HepG2 (cell line): ENCODE data around the gene DNAJB2. TPM values are rescaled to one million over a fixed set of nuclear protein-coding genes. Genes with fewer than 3 reads are reported as not detected.

Experiments
- AKAP8 ChIP-seq: sonication (generic); formaldehyde crosslinking; IDR thresholded peaks from 2 replicates; pipeline ENCODE4 v1.5.1; 2020; ENCODE audit warnings: mild to moderate bottlenecking, missing genetic modification reagents
- ATF1 ChIP-seq: IDR thresholded peaks from 2 replicates; pipeline ENCODE4 v1.6.1; 2016; ENCODE audit warnings: mild to moderate bottlenecking, control low read depth
- FOXK2 ChIP-seq: fragments of 450-650 bp; IDR thresholded peaks from 2 replicates; pipeline ENCODE4 v1.6.1; 2016
- KDM6A ChIP-seq: IDR thresholded peaks from 2 replicates; pipeline ENCODE4 v1.6.1; 2016; ENCODE audit warnings: low read depth
- KMT2A ChIP-seq: sonication (generic); formaldehyde crosslinking; IDR thresholded peaks from 2 replicates; pipeline ENCODE4 v1.4.0; 2020; ENCODE audit warnings: missing genetic modification reagents
- MIXL1 ChIP-seq: IDR thresholded peaks from 2 replicates; pipeline ENCODE4 v1.6.1; 2016
- NFKB2 ChIP-seq: sonication (generic); formaldehyde crosslinking; IDR thresholded peaks from 2 replicates; pipeline ENCODE4 v1.4.0; 2020; ENCODE audit warnings: missing genetic modification reagents, borderline replicate concordance
- RFXANK ChIP-seq: IDR thresholded peaks from 2 replicates; pipeline ENCODE4 v1.6.1; 2016
- ZMYM3 ChIP-seq: sonication (generic); formaldehyde crosslinking; IDR thresholded peaks from 2 replicates; pipeline ENCODE4 v1.5.1; 2020; ENCODE audit warnings: mild to moderate bottlenecking, missing genetic modification reagents
- ZNF468 ChIP-seq: sonication (generic); formaldehyde crosslinking; IDR thresholded peaks from 2 replicates; pipeline ENCODE4 v1.8.0; 2022; ENCODE audit warnings: mild to moderate bottlenecking, moderate library complexity, missing genetic modification reagents
- polyA plus RNA-seq, 8 experiments: library from polyadenylated mRNA; depleted of rRNA in 3 of 8; stranded (reverse) in 7 of 8; unstranded in 1 of 8; fragments of >200 nt; fragmentation: Illumina TruSeq in 4 of 8; extraction: Trizol in 4 of 8; gene quantifications; 2 replicates each; pipeline versions ENCODE4 v1.2.1 to v1.2.3, GENCODE V29; 2011 to 2016; ENCODE audit warnings: low read depth in 4 of 8, missing spikeins in 1 of 8, mixed read lengths in 1 of 8; ENCODE audit not compliant: insufficient read depth in 1 of 8
- total RNA-seq, 5 experiments: library from RNA; depleted of rRNA; stranded (reverse); fragments of >200 nt; fragmentation: Illumina TruSeq; extraction: Trizol; gene quantifications; 2 replicates each; pipeline ENCODE4 v1.2.3, GENCODE V29; 2016; ENCODE audit warnings: low read depth in 1 of 5
- TF ChIP-seq, protein P1 (sequence below): sonication (generic); formaldehyde crosslinking; IDR thresholded peaks from 2 replicates; pipeline ENCODE4 v1.9.0; 2021; ENCODE audit warnings: mild to moderate bottlenecking, missing genetic modification reagents
- TF ChIP-seq, protein P2 (sequence below): sonication (generic); formaldehyde crosslinking; IDR thresholded peaks from 2 replicates; pipeline ENCODE4 v1.4.0; 2020; ENCODE audit warnings: missing genetic modification reagents
- TF ChIP-seq, protein P3 (sequence below): sonication (generic); formaldehyde crosslinking; IDR thresholded peaks from 2 replicates; pipeline ENCODE4 v1.4.0; 2020; ENCODE audit warnings: missing genetic modification reagents, mild to moderate bottlenecking, borderline replicate concordance

The DNAJB2 gene
- total and polyA plus RNA-seq, 2 of the 13 experiments (the other 11 are each of a cell fraction or from before 2014, with no cell fraction given) = 21.3 to 31.1 TPM

DNA sequence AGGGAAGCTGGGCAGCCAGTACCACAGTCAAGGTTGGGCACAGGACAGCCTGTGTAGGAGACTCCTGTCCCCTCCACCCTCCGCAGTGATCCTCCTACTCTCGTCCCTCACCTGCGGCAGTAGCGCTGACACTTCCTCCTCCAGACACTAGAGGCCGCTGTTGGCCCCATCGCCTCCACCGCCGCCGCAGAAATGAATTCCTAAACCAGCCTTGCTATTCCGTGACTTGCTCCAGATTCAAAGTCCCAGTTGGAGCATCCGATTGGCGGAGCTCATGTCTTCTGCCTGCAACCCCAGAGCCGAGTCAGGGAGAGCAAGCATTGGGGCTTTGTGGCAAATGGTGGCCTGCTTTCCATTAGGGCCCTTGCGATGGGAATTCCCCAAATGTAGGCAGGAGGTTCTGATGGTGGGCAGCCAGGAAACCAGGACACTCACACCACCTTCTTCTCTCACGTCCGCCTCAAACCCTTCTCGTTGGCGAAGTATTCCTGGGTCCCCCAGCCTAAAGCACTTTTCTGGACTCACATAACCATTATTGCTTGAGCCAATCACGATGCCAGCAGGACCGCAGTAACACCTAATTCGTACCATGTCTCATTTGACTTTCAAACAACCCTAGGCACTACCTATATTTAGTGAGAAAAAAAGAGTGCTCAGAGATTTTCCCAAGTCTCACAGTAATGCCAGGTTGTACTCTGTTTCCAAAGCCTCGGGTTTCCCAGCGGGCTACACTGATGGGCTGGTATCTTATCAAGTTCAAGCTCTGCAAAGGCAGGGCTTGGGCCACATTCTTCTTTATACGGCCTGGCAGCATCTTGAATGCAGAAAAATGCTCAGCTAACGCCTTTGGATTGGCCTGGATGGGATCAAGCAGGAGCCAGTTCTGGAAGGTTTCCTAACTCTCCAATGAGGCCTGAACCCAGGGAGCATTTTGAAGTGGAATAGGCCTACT is 1.2 kb upstream of the DNAJB2 start (continued):
- TF ChIP-seq NFKB2 (CRISPR knock-in tag) (peak; percentile 74; the same call in 1 of the 2 replicates), KMT2A (CRISPR knock-in tag) (peak; percentile 57; the same call in 1 of the 2 replicates), KDM6A (CRISPR knock-in tag) (no peak), ZMYM3 (CRISPR knock-in tag) (no peak), RFXANK (no peak), ZNF468 (no peak), FOXK2 (no peak), AKAP8 (CRISPR knock-in tag) (no peak), ATF1 (CRISPR knock-in tag) (no peak), MIXL1 (0 out of 2 replicates have a peak, but pooled peaks have one; percentile 27)
- TF ChIP-seq, protein P1, sequence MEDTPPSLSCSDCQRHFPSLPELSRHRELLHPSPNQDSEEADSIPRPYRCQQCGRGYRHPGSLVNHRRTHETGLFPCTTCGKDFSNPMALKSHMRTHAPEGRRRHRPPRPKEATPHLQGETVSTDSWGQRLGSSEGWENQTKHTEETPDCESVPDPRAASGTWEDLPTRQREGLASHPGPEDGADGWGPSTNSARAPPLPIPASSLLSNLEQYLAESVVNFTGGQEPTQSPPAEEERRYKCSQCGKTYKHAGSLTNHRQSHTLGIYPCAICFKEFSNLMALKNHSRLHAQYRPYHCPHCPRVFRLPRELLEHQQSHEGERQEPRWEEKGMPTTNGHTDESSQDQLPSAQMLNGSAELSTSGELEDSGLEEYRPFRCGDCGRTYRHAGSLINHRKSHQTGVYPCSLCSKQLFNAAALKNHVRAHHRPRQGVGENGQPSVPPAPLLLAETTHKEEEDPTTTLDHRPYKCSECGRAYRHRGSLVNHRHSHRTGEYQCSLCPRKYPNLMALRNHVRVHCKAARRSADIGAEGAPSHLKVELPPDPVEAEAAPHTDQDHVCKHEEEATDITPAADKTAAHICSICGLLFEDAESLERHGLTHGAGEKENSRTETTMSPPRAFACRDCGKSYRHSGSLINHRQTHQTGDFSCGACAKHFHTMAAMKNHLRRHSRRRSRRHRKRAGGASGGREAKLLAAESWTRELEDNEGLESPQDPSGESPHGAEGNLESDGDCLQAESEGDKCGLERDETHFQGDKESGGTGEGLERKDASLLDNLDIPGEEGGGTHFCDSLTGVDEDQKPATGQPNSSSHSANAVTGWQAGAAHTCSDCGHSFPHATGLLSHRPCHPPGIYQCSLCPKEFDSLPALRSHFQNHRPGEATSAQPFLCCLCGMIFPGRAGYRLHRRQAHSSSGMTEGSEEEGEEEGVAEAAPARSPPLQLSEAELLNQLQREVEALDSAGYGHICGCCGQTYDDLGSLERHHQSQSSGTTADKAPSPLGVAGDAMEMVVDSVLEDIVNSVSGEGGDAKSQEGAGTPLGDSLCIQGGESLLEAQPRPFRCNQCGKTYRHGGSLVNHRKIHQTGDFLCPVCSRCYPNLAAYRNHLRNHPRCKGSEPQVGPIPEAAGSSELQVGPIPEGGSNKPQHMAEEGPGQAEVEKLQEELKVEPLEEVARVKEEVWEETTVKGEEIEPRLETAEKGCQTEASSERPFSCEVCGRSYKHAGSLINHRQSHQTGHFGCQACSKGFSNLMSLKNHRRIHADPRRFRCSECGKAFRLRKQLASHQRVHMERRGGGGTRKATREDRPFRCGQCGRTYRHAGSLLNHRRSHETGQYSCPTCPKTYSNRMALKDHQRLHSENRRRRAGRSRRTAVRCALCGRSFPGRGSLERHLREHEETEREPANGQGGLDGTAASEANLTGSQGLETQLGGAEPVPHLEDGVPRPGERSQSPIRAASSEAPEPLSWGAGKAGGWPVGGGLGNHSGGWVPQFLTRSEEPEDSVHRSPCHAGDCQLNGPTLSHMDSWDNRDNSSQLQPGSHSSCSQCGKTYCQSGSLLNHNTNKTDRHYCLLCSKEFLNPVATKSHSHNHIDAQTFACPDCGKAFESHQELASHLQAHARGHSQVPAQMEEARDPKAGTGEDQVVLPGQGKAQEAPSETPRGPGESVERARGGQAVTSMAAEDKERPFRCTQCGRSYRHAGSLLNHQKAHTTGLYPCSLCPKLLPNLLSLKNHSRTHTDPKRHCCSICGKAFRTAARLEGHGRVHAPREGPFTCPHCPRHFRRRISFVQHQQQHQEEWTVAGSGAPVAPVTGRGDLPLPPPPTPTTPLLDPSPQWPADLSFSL = no peak
- TF ChIP-seq, protein P2, sequence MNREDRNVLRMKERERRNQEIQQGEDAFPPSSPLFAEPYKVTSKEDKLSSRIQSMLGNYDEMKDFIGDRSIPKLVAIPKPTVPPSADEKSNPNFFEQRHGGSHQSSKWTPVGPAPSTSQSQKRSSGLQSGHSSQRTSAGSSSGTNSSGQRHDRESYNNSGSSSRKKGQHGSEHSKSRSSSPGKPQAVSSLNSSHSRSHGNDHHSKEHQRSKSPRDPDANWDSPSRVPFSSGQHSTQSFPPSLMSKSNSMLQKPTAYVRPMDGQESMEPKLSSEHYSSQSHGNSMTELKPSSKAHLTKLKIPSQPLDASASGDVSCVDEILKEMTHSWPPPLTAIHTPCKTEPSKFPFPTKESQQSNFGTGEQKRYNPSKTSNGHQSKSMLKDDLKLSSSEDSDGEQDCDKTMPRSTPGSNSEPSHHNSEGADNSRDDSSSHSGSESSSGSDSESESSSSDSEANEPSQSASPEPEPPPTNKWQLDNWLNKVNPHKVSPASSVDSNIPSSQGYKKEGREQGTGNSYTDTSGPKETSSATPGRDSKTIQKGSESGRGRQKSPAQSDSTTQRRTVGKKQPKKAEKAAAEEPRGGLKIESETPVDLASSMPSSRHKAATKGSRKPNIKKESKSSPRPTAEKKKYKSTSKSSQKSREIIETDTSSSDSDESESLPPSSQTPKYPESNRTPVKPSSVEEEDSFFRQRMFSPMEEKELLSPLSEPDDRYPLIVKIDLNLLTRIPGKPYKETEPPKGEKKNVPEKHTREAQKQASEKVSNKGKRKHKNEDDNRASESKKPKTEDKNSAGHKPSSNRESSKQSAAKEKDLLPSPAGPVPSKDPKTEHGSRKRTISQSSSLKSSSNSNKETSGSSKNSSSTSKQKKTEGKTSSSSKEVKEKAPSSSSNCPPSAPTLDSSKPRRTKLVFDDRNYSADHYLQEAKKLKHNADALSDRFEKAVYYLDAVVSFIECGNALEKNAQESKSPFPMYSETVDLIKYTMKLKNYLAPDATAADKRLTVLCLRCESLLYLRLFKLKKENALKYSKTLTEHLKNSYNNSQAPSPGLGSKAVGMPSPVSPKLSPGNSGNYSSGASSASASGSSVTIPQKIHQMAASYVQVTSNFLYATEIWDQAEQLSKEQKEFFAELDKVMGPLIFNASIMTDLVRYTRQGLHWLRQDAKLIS (CRISPR knock-in tag) = no peak
- TF ChIP-seq, protein P3, sequence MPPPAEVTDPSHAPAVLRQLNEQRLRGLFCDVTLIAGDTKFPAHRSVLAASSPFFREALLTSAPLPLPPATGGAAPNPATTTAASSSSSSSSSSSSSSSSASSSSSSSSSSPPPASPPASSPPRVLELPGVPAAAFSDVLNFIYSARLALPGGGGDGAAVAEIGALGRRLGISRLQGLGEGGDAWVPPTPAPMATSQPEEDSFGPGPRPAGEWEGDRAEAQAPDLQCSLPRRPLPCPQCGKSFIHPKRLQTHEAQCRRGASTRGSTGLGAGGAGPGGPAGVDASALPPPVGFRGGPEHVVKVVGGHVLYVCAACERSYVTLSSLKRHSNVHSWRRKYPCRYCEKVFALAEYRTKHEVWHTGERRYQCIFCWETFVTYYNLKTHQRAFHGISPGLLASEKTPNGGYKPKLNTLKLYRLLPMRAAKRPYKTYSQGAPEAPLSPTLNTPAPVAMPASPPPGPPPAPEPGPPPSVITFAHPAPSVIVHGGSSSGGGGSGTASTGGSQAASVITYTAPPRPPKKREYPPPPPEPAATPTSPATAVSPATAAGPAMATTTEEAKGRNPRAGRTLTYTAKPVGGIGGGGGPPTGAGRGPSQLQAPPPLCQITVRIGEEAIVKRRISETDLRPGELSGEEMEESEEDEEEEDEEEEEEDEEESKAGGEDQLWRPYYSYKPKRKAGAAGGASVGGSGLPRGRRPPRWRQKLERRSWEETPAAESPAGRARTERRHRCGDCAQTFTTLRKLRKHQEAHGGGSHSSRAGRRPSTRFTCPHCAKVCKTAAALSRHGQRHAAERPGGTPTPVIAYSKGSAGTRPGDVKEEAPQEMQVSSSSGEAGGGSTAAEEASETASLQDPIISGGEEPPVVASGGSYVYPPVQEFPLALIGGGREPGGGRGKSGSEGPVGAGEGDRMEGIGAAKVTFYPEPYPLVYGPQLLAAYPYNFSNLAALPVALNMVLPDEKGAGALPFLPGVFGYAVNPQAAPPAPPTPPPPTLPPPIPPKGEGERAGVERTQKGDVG = no peak
